ENCODE data around the gene HIRIP3. TPM values are rescaled to one million over a fixed set of nuclear protein-coding genes. Genes with fewer than 3 reads are reported as not detected.
A peak's percentile ranks its signal among the peaks of the same experiment; 100 is the strongest.

The HIRIP3 gene
- total and polyA plus RNA-seq, 2 of the 13 experiments (the other 11 are each of a cell fraction or from before 2014, with no cell fraction given) = 12.6 to 17.2 TPM

DNA sequence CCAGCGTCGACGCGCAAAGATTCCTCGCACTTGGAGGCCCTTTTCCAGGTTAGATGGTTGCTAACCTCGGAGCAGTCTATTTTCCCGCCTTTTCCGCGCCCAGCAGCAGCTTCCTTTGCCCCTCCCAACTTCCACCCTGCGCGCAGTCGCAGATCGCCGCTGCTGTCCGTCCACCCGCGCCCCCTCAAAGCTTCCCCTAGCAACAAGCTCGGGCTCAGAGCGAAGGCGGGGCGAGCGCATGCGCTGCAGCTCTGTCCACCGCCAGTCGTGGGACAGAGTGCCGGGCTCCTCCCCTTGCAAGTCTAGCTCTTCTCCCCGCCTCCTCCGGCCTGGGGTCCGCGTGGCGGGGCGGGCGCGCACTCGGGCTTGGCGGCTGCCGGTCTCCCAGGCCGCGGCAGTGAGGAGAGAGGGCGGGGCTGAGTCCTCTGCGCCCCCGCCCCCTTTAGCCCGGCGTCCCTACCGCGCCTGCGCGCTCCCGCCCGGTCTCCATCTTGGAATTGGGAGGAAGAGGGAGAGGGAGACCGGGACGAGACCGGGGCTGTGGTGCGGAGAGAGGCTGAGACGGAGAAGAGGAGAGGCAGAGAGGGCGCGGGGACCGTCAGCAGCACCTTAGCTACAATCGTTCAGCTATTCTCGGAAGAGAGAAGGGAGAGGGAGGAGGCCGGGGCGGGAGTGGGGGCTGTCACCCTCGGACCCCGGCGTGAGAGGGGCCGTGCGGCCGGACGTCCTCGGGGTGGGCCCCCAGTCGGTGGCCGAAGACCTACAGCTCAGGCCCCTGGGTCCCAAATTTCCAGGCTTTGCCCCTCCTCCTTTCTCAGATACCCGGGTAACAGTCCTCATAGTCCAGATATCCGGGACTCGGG lies 21.8 kb downstream of the HIRIP3 start, which contains the start of gene TAOK2 (continued):
- TF ChIP-seq BRD4 (CRISPR knock-in tag; IDR thresholded peaks at IDR 0.05) (no peak), ZNF841 (CRISPR knock-in tag; IDR thresholded peaks at IDR 0.05; ENCODE audit: borderline replicate concordance) (no peak), ZFP41 (CRISPR knock-in tag; IDR thresholded peaks at IDR 0.05; ENCODE audit: borderline replicate concordance) (no peak; the same call in 1 of the 2 replicates), ZZZ3 (CRISPR knock-in tag; IDR thresholded peaks at IDR 0.05; ENCODE audit: borderline replicate concordance) (peak; percentile 49; the same call in 1 of the 2 replicates), ZNF556 (CRISPR knock-in tag; IDR thresholded peaks at IDR 0.05; ENCODE audit: borderline replicate concordance) (peak; percentile 78; the same call in 1 of the 2 replicates), HIVEP1 (CRISPR knock-in tag; IDR thresholded peaks at IDR 0.05) (peak; percentile 73), ZFP90 (CRISPR knock-in tag; IDR thresholded peaks at IDR 0.05; ENCODE audit: borderline replicate concordance) (no peak; the same call in none of the 2 replicates), ZNF441 (CRISPR knock-in tag; IDR thresholded peaks at IDR 0.05; ENCODE audit: borderline replicate concordance) (peak; percentile 90), FOXP1 (IDR thresholded peaks at IDR 0.05) (no peak), FOXP1 (CRISPR knock-in tag; IDR thresholded peaks at IDR 0.05) (no peak)
- TF ChIP-seq, protein P1, sequence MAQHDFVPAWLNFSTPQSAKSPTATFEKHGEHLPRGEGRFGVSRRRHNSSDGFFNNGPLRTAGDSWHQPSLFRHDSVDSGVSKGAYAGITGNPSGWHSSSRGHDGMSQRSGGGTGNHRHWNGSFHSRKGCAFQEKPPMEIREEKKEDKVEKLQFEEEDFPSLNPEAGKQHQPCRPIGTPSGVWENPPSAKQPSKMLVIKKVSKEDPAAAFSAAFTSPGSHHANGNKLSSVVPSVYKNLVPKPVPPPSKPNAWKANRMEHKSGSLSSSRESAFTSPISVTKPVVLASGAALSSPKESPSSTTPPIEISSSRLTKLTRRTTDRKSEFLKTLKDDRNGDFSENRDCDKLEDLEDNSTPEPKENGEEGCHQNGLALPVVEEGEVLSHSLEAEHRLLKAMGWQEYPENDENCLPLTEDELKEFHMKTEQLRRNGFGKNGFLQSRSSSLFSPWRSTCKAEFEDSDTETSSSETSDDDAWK (CRISPR knock-in tag; IDR thresholded peaks at IDR 0.05) = no peak
- TF ChIP-seq, protein P2, sequence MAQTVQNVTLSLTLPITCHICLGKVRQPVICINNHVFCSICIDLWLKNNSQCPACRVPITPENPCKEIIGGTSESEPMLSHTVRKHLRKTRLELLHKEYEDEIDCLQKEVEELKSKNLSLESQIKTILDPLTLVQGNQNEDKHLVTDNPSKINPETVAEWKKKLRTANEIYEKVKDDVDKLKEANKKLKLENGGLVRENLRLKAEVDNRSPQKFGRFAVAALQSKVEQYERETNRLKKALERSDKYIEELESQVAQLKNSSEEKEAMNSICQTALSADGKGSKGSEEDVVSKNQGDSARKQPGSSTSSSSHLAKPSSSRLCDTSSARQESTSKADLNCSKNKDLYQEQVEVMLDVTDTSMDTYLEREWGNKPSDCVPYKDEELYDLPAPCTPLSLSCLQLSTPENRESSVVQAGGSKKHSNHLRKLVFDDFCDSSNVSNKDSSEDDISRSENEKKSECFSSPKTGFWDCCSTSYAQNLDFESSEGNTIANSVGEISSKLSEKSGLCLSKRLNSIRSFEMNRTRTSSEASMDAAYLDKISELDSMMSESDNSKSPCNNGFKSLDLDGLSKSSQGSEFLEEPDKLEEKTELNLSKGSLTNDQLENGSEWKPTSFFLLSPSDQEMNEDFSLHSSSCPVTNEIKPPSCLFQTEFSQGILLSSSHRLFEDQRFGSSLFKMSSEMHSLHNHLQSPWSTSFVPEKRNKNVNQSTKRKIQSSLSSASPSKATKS (CRISPR knock-in tag; IDR thresholded peaks at IDR 0.05) = no peak

Measured in HepG2 (cell line).